Hepatocyte (in vitro differentiated cells): ENCODE measurements around the gene OR2M5. TPM values are rescaled to one million over a fixed set of nuclear protein-coding genes. Genes with fewer than 3 reads are reported as not detected.

Experiments
- DNase-seq: peaks from one replicate; pipeline ENCODE4 v3.0.0-alpha.2; 2016; ENCODE audit warnings: low spot score
- H2AFZ ChIP-seq: fragments of 200-600 bp; sonication (generic); 2 replicates; pipeline ENCODE4 v1.6.0; 2016; ENCODE audit warnings: antibody characterized with exemption, mild to moderate bottlenecking
- H3K27ac ChIP-seq: fragments of 200-600 bp; sonication (generic); 2 replicates; pipeline ENCODE4 v1.5.1; 2016; ENCODE audit warnings: mild to moderate bottlenecking
- H3K27me3 ChIP-seq: fragments of 200-600 bp; sonication (generic); 2 replicates; pipeline ENCODE4 v1.6.1; 2016
- H3K36me3 ChIP-seq: fragments of 200-600 bp; sonication (generic); replicated peaks from 2 replicates; pipeline ENCODE4 v1.5.1; 2016; ENCODE audit warnings: low read depth; ENCODE audit not compliant: insufficient read depth
- H3K4me1 ChIP-seq: fragments of 200-600 bp; sonication (generic); 2 replicates; pipeline ENCODE4 v1.5.1; 2016; ENCODE audit warnings: mild to moderate bottlenecking, moderate library complexity; ENCODE audit not compliant: insufficient read depth
- H3K4me2 ChIP-seq: fragments of 200-600 bp; sonication (generic); 2 replicates; pipeline ENCODE4 v1.6.0; 2016
- H3K4me3 ChIP-seq: fragments of 200-600 bp; sonication (generic); 2 replicates; pipeline ENCODE4 v1.5.1; 2016; ENCODE audit warnings: mild to moderate bottlenecking
- H3K79me2 ChIP-seq: fragments of 200-600 bp; sonication (generic); 2 replicates; pipeline ENCODE4 v1.6.0; 2017; ENCODE audit warnings: mild to moderate bottlenecking
- H3K9me2 ChIP-seq: fragments of 200-600 bp; sonication (generic); replicated peaks from 2 replicates; pipeline ENCODE4 v1.6.0; 2017; ENCODE audit warnings: mild to moderate bottlenecking; ENCODE audit not compliant: insufficient read depth
- H3K9me3 ChIP-seq: fragments of 200-600 bp; sonication (generic); 2 replicates; pipeline ENCODE4 v1.5.1; 2016; ENCODE audit warnings: low read depth, mild to moderate bottlenecking
- H4K20me1 ChIP-seq: fragments of 200-600 bp; sonication (generic); 2 replicates; pipeline ENCODE4 v1.6.0; 2016; ENCODE audit warnings: mild to moderate bottlenecking; ENCODE audit not compliant: insufficient read depth, poor library complexity, severe bottlenecking
- CTCF ChIP-seq: fragments of 200-600 bp; sonication (generic); IDR thresholded peaks from 2 replicates; pipeline ENCODE4 v1.5.1; 2016; ENCODE audit warnings: antibody characterized with exemption, mild to moderate bottlenecking; ENCODE audit not compliant: poor library complexity
- EZH2 ChIP-seq: fragments of 200-600 bp; sonication (generic); IDR thresholded peaks from 2 replicates; pipeline ENCODE4 v1.6.1; 2016; ENCODE audit warnings: antibody characterized with exemption, mild to moderate bottlenecking, borderline replicate concordance
- EZH2phosphoT487 ChIP-seq: fragments of 200-600 bp; sonication (generic); IDR thresholded peaks from one replicate; pipeline ENCODE4 v1.6.1; 2018; ENCODE audit warnings: antibody characterized with exemption, mild to moderate bottlenecking, low read depth, moderate library complexity; ENCODE audit not compliant: unreplicated experiment, severe bottlenecking
- WGBS: methylation state at CpG from one replicate; pipeline ENCODE4 v1.1.6; 2016; ENCODE audit warnings: low lambda C conversion rate; ENCODE audit errors: missing lambda C conversion rate; 5-methylcytosine and 5-hydroxymethylcytosine counted together
- polyA plus RNA-seq: library from polyadenylated mRNA; unstranded; fragments of >200 nt; fragmentation: Nextera tagmentation; extraction: Ambion mirVana; gene quantifications from 2 replicates; pipeline ENCODE4 v1.2.1, GENCODE V29; 2016
- total RNA-seq: library from RNA; depleted of rRNA; stranded (reverse); fragments of >200 nt; gene quantifications from 2 replicates; pipeline ENCODE4 v1.2.3, GENCODE V29; 2014

The OR2M5 gene
- total and polyA plus RNA-seq, 2 experiments from 2014 or later = not detected

- no peak overlapping the region for H3K4me2 ChIP-seq
- H3K4me3 ChIP-seq = no peak overlapping the region
- no peak overlapping the region for H3K27ac ChIP-seq
- H3K36me3 ChIP-seq = no peaks in the 10 kb centered on the region
- no peaks in the 10 kb centered on the region for H3K9me2 ChIP-seq
- TF ChIP-seq EZH2phosphoT487 (no peak), EZH2 (no peak), CTCF (no peak)
- no peaks in the 10 kb centered on the region for H3K27me3 ChIP-seq
- no peaks in the 10 kb centered on the region for H3K9me3 ChIP-seq
- H4K20me1 ChIP-seq = no peaks in the 10 kb centered on the region
- no peaks in the 10 kb centered on the region for H3K79me2 ChIP-seq
- H3K4me1 ChIP-seq = no peaks in the 10 kb centered on the region
- H2AFZ ChIP-seq = no peak overlapping the region
- 20% methylated on average over 1 of the region's 1 CpG for WGBS
- DNase-seq = no peak
Measured at GRCh38 chr1:248140846-248141245, 4.1 kb upstream of the OR2M5 start.

- Histone ChIP-seq H3K9me3 (no peaks in the 10 kb centered on the region), H4K20me1 (no peaks in the 10 kb centered on the region), H3K4me3 (no peak overlapping the region), H3K4me2 (no peak overlapping the region), H3K9me2 (no peaks in the 10 kb centered on the region), H2AFZ (no peak overlapping the region), H3K36me3 (no peaks in the 10 kb centered on the region), H3K4me1 (no peaks in the 10 kb centered on the region), H3K27me3 (no peaks in the 10 kb centered on the region), H3K27ac (no peak overlapping the region), H3K79me2 (no peaks in the 10 kb centered on the region)
- 52% methylated on average over 1 of the region's 1 CpG for WGBS
- TF ChIP-seq CTCF = no peak
- no peak for TF ChIP-seq EZH2
- no peak for TF ChIP-seq EZH2phosphoT487
- no peak for DNase-seq
Measured at GRCh38 chr1:248143311-248143710, 1.6 kb upstream of the OR2M5 start.

- H3K9me3 ChIP-seq = no peaks in the 10 kb centered on the region
- TF ChIP-seq CTCF (no peak), EZH2 (no peak), EZH2phosphoT487 (no peak)
- 73% methylated on average over 6 of the region's 6 CpGs for WGBS
- DNase-seq = no peak
- H4K20me1 ChIP-seq = no peaks in the 10 kb centered on the region
- no peak overlapping the region for H3K4me2 ChIP-seq
- no peaks in the 10 kb centered on the region for H3K79me2 ChIP-seq
- no peak overlapping the region for H2AFZ ChIP-seq
- H3K27ac ChIP-seq = no peak overlapping the region
- H3K36me3 ChIP-seq = no peaks in the 10 kb centered on the region
- H3K9me2 ChIP-seq = no peaks in the 10 kb centered on the region
- no peaks in the 10 kb centered on the region for H3K4me1 ChIP-seq
- H3K27me3 ChIP-seq = no peaks in the 10 kb centered on the region
- H3K4me3 ChIP-seq = no peak overlapping the region
Measured at GRCh38 chr1:248152056-248152827, 7.3 kb downstream of the OR2M5 start.
